OCI-LY3 (cell line): ENCODE data around the gene CAPN1.

Experiments used
- CTCF ChIP-seq: fragments of 200-600, 300-600 bp; sonication (generic); IDR thresholded peaks from 2 replicates; pipeline ENCODE4 v1.5.1; 2014; ENCODE audit warnings: antibody characterized with exemption, low read length, low read depth
- EZH2phosphoT487 ChIP-seq: fragments of 200-600 bp; shearing (Covaris generic); IDR thresholded peaks from 2 replicates; pipeline ENCODE4 v1.6.1; 2018; ENCODE audit warnings: antibody characterized with exemption, mixed run types, low read depth

DNA sequence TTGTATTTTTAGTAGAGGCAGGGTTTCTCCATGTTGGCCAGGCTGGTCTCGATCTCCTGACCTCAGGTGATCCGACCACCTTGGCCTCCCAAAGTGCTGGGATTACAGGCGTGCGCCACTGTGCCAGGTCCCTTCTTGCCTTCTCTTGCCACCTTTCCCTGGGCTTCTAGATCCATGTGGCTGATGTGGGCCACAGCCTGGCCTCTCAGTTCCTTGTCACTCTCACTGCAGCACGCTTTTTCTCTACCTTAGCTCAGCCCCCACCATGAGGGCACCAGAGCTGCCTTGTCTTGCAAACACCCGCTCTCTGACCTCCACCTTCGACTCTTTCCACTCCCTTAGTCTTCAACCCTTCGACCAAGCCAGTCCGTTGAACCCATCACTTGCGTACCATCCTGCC, 7.5 kb downstream of the CAPN1 start:
- TF ChIP-seq CTCF = no peak
- TF ChIP-seq EZH2phosphoT487 = no peak
